MM.1S (cell line): ENCODE results near the gene PUM1.

ENCODE experiments used
- CTCF ChIP-seq: fragments of 300-600 bp; sonication (generic); IDR thresholded peaks from 2 replicates; pipeline ENCODE4 v1.5.1; 2016; ENCODE audit warnings: antibody characterized with exemption, low read length, mixed read lengths
- EZH2phosphoT487 ChIP-seq: fragments of 300-600 bp; sonication (generic); IDR thresholded peaks from 2 replicates; pipeline ENCODE4 v1.6.1; 2018; ENCODE audit warnings: antibody characterized with exemption, low read length

- no peak for TF ChIP-seq EZH2phosphoT487
- no peak for TF ChIP-seq CTCF
Observed at GRCh38 chr1:30971496-30971895, 94.0 kb downstream of the PUM1 start.
